B cell (primary cell): ENCODE data around the gene COL9A3. TPM values are rescaled to one million over a fixed set of nuclear protein-coding genes. Genes with fewer than 3 reads are reported as not detected.

Experiments used
- ATAC-seq: fragments of 200-7000 bp; cut with Tn5 transposase; one replicate; pipeline ENCODE4 v1.10.0; 2021; ENCODE audit warnings: low read depth, mild to moderate bottlenecking, moderate number of reproducible peaks, moderate library complexity
- CTCF ChIA-PET: fragments of 350-600 bp; sonication (Branson Sonifier 250); formaldehyde crosslinking; loops from one replicate; lab custom pipeline; 2021; ENCODE audit warnings: antibody characterized with exemption, inconsistent platforms; lab: Charles Lee
- POLR2A ChIA-PET: fragments of 350-600 bp; sonication (Branson Sonifier 250); formaldehyde crosslinking; loops from one replicate; lab custom pipeline; 2021; ENCODE audit warnings: antibody characterized with exemption; lab: Charles Lee
- DNase-seq: peaks from one replicate; pipeline ENCODE4 v3.0.0; 2013
- H2AFZ ChIP-seq: 2 replicates; pipeline ENCODE4 v1.6.1; 2012; ENCODE audit warnings: mild to moderate bottlenecking, low read depth, low read length; ENCODE audit not compliant: insufficient read depth, poor library complexity, severe bottlenecking
- H3K27ac ChIP-seq, 2 donors: 1 replicate in 1 of 2; 2 replicates in 1 of 2; pipeline ENCODE4 v1.5.1; 2012 to 2013; ENCODE audit warnings: low read length in 2 of 2, mild to moderate bottlenecking in 2 of 2, moderate library complexity in 1 of 2
- H3K27me3 ChIP-seq, 4 experiments: fragments of 200-600 bp in 1 of 4; sonication (generic) in 1 of 4; replicated peaks in 1 of 4; 1 replicate in 2 of 4; 2 replicates in 2 of 4; pipeline versions ENCODE4 v1.6.1 to v1.7.0; 2013 to 2016; ENCODE audit warnings: low read length in 3 of 4, mild to moderate bottlenecking in 2 of 4, mixed read lengths in 1 of 4, moderate library complexity in 1 of 4; ENCODE audit not compliant: insufficient read depth in 4 of 4, control insufficient read depth in 3 of 4; ENCODE audit errors: control extremely low read depth in 1 of 4
- H3K36me3 ChIP-seq, 2 experiments: replicated peaks in 1 of 2; 1 replicate in 1 of 2; 2 replicates in 1 of 2; pipeline versions ENCODE4 v1.6.1 to v1.7.1; 2013; ENCODE audit warnings: low read length in 1 of 2; ENCODE audit not compliant: insufficient read depth in 2 of 2, control insufficient read depth in 1 of 2; ENCODE audit errors: control extremely low read depth in 1 of 2, extremely low read depth in 1 of 2
- H3K4me1 ChIP-seq, 2 donors: fragments of 200-600 bp in 1 of 2; sonication (generic) in 1 of 2; 1 replicate in 1 of 2; 2 replicates in 1 of 2; pipeline versions ENCODE4 v1.5.1 to v1.6.1; 2013 to 2017; ENCODE audit warnings: low read length in 2 of 2; ENCODE audit not compliant: control insufficient read depth in 2 of 2, insufficient read depth in 2 of 2
- H3K4me2 ChIP-seq: replicated peaks from 2 replicates; pipeline ENCODE3; 2012; ENCODE audit warnings: mild to moderate bottlenecking, low read depth, low read length; ENCODE audit not compliant: poor library complexity, severe bottlenecking
- H3K4me3 ChIP-seq, 5 experiments: fragments of 200-600 bp in 1 of 5; sonication (generic) in 1 of 5; 1 replicate in 3 of 5; 2 replicates in 2 of 5; pipeline versions ENCODE4 v1.5.1 to v1.7.0; 2011 to 2016; ENCODE audit warnings: low read length in 4 of 5, mild to moderate bottlenecking in 4 of 5, low read depth in 2 of 5, control low read depth in 1 of 5, moderate library complexity in 1 of 5; ENCODE audit not compliant: insufficient read depth in 1 of 5; ENCODE audit errors: control extremely low read depth in 1 of 5, extremely low read depth in 1 of 5
- H3K79me2 ChIP-seq: fragments of 200-600 bp; sonication (generic); one replicate; pipeline ENCODE4 v1.6.0; 2016; ENCODE audit warnings: low read length; ENCODE audit not compliant: control insufficient read depth, insufficient read depth
- H3K9ac ChIP-seq: fragments of 200-600 bp; sonication (generic); 2 replicates; pipeline ENCODE4 v1.6.1; 2017; ENCODE audit warnings: mild to moderate bottlenecking, low read length, moderate library complexity
- H3K9me3 ChIP-seq, 3 donors: one replicate each; pipeline versions ENCODE4 v1.6.1 to v1.7.1; 2013; ENCODE audit warnings: low read length in 2 of 3; ENCODE audit not compliant: control insufficient read depth in 2 of 3, insufficient read depth in 1 of 3; ENCODE audit errors: control extremely low read depth in 1 of 3
- H4K20me1 ChIP-seq: 2 replicates; pipeline ENCODE4 v1.6.0; 2012; ENCODE audit warnings: mild to moderate bottlenecking, low read length; ENCODE audit not compliant: insufficient read depth, control insufficient read depth, poor library complexity, severe bottlenecking
- H3K27ac Mint-ChIP-seq: one replicate; pipeline ENCODE4 v1.8.0; 2021; ENCODE audit warnings: mixed read lengths
- H3K27me3 Mint-ChIP-seq: one replicate; pipeline ENCODE4 v1.8.0; 2021; ENCODE audit warnings: mixed read lengths
- H3K4me1 Mint-ChIP-seq: one replicate; pipeline ENCODE4 v1.8.0; 2021; ENCODE audit warnings: mixed read lengths
- H3K4me3 Mint-ChIP-seq: one replicate; pipeline ENCODE4 v1.8.0; 2021; ENCODE audit warnings: mixed read lengths
- H3K9me3 Mint-ChIP-seq: one replicate; pipeline ENCODE4 v1.8.0; 2022; ENCODE audit warnings: mixed read lengths; ENCODE audit not compliant: insufficient read depth
- EZH2 ChIP-seq: IDR thresholded peaks from 2 replicates; pipeline ENCODE4 v1.6.1; 2012; ENCODE audit warnings: borderline replicate concordance, low read depth, mild to moderate bottlenecking, moderate library complexity, low read length; ENCODE audit not compliant: insufficient read depth, poor library complexity, severe bottlenecking
- WGBS: methylation state at CpG from one replicate; pipeline ENCODE4 v1.1.5; 2013; ENCODE audit warnings: missing lambda C conversion rate; ENCODE audit not compliant: insufficient coverage; 5-methylcytosine and 5-hydroxymethylcytosine counted together
- intact Hi-C: fragments of 100-400 bp; cut with micrococcal nuclease; formaldehyde crosslinking; loops from one replicate; pipeline ENCODE4 v1.10.0; 2022
- polyA plus RNA-seq: library from polyadenylated mRNA; depleted of rRNA; stranded (reverse); fragments of >200 nt; gene quantifications from 2 replicates; pipeline ENCODE4 v1.2.3, GENCODE V29; 2012
- total RNA-seq, 2 donors: library from RNA; stranded (reverse); fragments of 120-200 nt in 1 of 2; gene quantifications; 1 replicate in 1 of 2; 2 replicates in 1 of 2; pipeline versions ENCODE4 v1.2.3 to v1.2.4, GENCODE V29; 2013 to 2022
- TF ChIP-seq, protein P1 (sequence below): fragments of 200-600 bp; IDR thresholded peaks from one replicate; pipeline ENCODE4 v1.8.0; 2022; ENCODE audit warnings: antibody characterized with exemption, mild to moderate bottlenecking

COL9A3 gene
- total and polyA plus RNA-seq, 2 donors (not counting 1 experiment from before 2014, with no cell fraction given) = 10.7 to 96.3 TPM

DNA sequence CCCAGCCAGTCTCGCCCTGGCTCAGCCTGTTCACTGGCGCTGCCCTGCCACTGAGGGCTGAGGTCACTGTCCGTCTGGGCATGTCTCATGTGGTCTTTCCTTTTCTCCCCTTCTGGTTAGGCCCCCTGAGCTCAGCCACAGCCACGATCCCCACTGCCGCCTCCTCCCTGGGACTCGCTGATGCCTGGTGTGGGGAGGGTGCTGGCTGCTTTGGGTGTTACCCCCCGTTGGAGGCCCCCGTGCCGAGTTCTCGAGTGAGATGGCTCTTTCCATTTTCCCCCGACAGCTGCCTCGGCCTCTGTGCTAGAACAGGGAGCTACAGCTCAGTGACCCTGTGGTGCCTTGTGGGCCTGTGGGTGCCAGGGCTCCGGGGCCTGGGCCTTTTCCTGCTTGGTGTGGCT lies 59.7 kb downstream of the COL9A3 start:
- Histone ChIP-seq H3K4me2 (peak overlapping the region; percentile 33), H3K36me3 (peaks cover 0 to 17% of the 10 kb centered on the region in 2 experiments), H3K27me3 (peaks cover 0 to 8% (median 1%) of the 10 kb centered on the region in 4 experiments), H3K4me1 (peaks cover 0 to 5% of the 10 kb centered on the region in 2 donors), H3K9me3 (no peaks in the 10 kb centered on the region), H3K79me2 (no peaks in the 10 kb centered on the region), H4K20me1 (no peaks in the 10 kb centered on the region), H2AFZ (no peak overlapping the region), H3K4me3 (no peak overlapping the region), H3K9ac (no peak overlapping the region), H3K27ac (no peak overlapping the region)
- POLR2A ChIA-PET = no interaction called here
- intact Hi-C loops = no loop called here
- H3K4me3 Mint-ChIP-seq = no peak overlapping the region
- H3K4me1 Mint-ChIP-seq = peaks cover 9% of the 10 kb centered on the region
- H3K27ac Mint-ChIP-seq = no peak overlapping the region
- TF ChIP-seq, protein P1, sequence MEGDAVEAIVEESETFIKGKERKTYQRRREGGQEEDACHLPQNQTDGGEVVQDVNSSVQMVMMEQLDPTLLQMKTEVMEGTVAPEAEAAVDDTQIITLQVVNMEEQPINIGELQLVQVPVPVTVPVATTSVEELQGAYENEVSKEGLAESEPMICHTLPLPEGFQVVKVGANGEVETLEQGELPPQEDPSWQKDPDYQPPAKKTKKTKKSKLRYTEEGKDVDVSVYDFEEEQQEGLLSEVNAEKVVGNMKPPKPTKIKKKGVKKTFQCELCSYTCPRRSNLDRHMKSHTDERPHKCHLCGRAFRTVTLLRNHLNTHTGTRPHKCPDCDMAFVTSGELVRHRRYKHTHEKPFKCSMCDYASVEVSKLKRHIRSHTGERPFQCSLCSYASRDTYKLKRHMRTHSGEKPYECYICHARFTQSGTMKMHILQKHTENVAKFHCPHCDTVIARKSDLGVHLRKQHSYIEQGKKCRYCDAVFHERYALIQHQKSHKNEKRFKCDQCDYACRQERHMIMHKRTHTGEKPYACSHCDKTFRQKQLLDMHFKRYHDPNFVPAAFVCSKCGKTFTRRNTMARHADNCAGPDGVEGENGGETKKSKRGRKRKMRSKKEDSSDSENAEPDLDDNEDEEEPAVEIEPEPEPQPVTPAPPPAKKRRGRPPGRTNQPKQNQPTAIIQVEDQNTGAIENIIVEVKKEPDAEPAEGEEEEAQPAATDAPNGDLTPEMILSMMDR = no peak
- TF ChIP-seq EZH2 = no peak
- H3K9me3 Mint-ChIP-seq = no peaks in the 10 kb centered on the region
- no peak for DNase-seq
- CTCF ChIA-PET = interaction anchor here (0.6 to 1.6 kb wide), 4 partner anchors 10 to 133 kb away, joined by 3 to 4 read pairs (median 3); partner anchors contain the start of gene TCFL5
- peaks cover 3% of the 10 kb centered on the region for H3K27me3 Mint-ChIP-seq
- ATAC-seq = no peak
- WGBS = 89% methylated on average over 12 of the region's 13 CpGs

DNA sequence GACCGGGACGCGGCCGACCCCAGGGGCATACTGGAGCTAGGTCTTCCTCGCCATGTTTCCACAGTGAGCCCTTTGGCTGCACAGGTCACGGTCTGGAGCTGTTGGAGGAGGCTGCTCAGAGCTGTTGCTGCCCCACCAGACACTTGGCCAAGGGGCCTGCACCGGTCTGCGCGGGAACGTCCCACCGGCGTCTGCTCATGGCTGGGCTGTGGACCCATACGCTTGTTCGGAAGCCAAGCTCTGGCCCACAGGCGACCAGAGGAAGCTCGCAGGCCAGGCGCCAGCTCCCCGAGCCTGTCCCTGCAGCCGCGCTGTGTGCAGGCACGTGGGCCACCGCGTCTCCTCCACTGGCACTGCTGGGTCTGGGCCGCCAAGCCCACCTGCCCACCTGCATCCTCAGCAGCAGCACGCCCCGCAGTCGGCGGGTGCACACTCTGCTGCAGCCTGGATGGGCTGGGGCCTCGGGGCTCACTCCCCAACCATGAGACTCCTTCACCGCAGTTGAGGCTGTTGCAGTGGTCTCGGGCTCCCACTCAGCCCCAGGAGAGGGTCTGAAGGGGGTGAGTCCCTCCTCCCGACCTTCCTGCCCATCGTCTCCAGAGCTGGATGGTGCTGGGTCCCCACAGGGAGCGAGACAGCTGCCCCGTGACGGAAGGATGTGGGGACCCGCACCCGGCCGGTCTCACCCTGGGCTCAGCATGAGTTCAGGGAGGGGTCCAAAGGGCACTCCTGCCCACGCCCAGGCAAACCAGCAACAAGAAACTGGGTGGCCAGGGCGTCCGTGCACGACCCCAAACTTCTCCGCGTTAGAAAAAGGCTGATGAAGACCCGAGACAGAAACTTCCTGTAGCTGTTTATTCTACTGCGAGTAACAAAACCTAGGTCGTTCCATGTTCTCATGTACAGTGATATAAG lies 60.3 kb downstream of the COL9A3 start:
- no peak overlapping the region for H3K27ac Mint-ChIP-seq

More for the DNA sequence above, 60.3 kb downstream of the COL9A3 start:
- Histone ChIP-seq H3K4me1 (peaks cover 0 to 5% of the 10 kb centered on the region in 2 donors), H3K4me2 (peak overlapping the region; percentile 33), H3K27ac (no peak overlapping the region), H3K36me3 (peaks cover 0 to 23% of the 10 kb centered on the region in 2 experiments), H2AFZ (no peak overlapping the region), H3K27me3 (peaks cover 0 to 8% (median 1%) of the 10 kb centered on the region in 4 experiments), H3K9ac (no peak overlapping the region), H3K79me2 (no peaks in the 10 kb centered on the region), H4K20me1 (no peaks in the 10 kb centered on the region), H3K4me3 (no peak overlapping the region), H3K9me3 (no peaks in the 10 kb centered on the region)
- TF ChIP-seq EZH2 = no peak
- TF ChIP-seq, protein P1 = no peak
- ATAC-seq = no peak
- CTCF ChIA-PET = interaction anchor here (0.6 to 1.6 kb wide), 3 partner anchors 10 to 132 kb away, joined by 3 to 4 read pairs (median 3); partner anchors contain the start of gene TCFL5
- intact Hi-C loops = no loop called here
- H3K4me3 Mint-ChIP-seq = no peak overlapping the region
- H3K9me3 Mint-ChIP-seq = no peaks in the 10 kb centered on the region
- H3K4me1 Mint-ChIP-seq = peaks cover 9% of the 10 kb centered on the region
- 80% methylated on average over 44 of the region's 48 CpGs for WGBS
- H3K27me3 Mint-ChIP-seq = peaks cover 1% of the 10 kb centered on the region
- DNase-seq = no peak
- POLR2A ChIA-PET = no interaction called here
